Astrocyte (in vitro differentiated cells and primary cell): ENCODE results near the gene C6orf62.

Source experiments
- CTCF ChIP-seq: IDR thresholded peaks from 2 replicates; pipeline ENCODE4 v1.5.1; 2011; ENCODE audit warnings: low read depth, mild to moderate bottlenecking, inconsistent platforms, low read length, moderate library complexity; ENCODE audit not compliant: insufficient read depth
- EZH2 ChIP-seq: IDR thresholded peaks from 2 replicates; pipeline ENCODE4 v1.6.1; 2012; ENCODE audit warnings: mild to moderate bottlenecking, low read length, inconsistent platforms; ENCODE audit not compliant: insufficient read depth

- no peak for TF ChIP-seq CTCF
- no peak for TF ChIP-seq EZH2
Measured at GRCh38 chr6:24689964-24690363, 29.0 kb downstream of the C6orf62 start.
